ENCODE results near the gene TRIM21. TPM values are rescaled to one million over a fixed set of nuclear protein-coding genes. Genes with fewer than 3 reads are reported as not detected.
A peak's percentile ranks its signal among the peaks of the same experiment; 100 is the strongest.
"Not testable (repeated sequence)": the region's sequence is repeated elsewhere in the genome, so short reads cannot be mapped to it uniquely, and the experiment has no call there.

The TRIM21 gene
- 30.8 TPM for total RNA-seq (ENCODE audit: insufficient read depth, low replicate concordance)

GRCh38 chr11:4393209-4393857 is at the start of gene TRIM21:
Gene TRIM21, minus strand, starts transcription at chr11:4393702. Its CDS starts 3,293 bp downstream, at chr11:4390409.
- DNase-seq (ENCODE audit: low spot score), result peak; percentile 95

DNA sequence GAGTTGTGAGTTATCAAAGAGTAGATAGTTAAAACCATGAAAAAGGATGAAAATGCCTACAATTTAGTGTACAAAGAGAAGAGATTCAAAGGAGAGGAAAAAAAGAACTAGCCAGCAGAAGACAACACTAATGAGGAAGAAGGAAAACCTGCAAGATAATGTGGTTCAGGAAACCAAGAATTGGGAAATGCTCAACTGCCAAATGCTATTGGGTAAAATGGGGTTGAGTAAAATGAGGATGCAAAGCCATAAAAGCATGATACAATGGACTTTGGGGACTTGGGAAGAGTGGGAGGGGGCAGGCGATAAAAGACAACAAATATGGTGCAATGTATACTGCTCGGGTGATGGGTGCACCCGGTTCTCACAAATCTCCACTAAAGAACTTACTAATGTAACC is 48.0 kb upstream of the TRIM21 start:
- DNase-seq (ENCODE audit: low spot score), result no peak

DNA sequence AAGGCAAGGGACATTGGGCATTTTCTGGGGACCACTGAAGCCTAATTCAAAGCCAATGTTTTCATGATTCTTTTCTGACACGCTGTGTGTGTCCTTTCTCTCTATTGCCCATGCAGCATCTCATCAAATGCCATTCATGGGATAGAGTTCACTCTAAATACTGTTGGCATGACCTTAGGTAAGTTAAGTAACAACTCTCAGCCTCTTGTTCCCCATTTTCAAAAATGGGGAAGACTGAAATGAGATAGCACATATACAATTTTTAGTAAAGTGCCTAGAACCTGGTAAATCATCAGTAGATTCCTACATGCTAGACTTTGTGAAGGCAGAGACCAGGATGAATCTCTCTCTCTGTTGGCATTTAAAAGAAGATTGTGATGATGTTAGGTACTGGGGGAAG is 42.9 kb upstream of the TRIM21 start:
- DNase-seq (ENCODE audit: low spot score), result no peak

GRCh38 chr11:4433856-4434255 is 40.4 kb upstream of the TRIM21 start:
- DNase-seq (ENCODE audit: low spot score), result no peak

GRCh38 chr11:4430051-4430450 is 36.5 kb upstream of the TRIM21 start:
- DNase-seq (ENCODE audit: low spot score), result no peak

DNA sequence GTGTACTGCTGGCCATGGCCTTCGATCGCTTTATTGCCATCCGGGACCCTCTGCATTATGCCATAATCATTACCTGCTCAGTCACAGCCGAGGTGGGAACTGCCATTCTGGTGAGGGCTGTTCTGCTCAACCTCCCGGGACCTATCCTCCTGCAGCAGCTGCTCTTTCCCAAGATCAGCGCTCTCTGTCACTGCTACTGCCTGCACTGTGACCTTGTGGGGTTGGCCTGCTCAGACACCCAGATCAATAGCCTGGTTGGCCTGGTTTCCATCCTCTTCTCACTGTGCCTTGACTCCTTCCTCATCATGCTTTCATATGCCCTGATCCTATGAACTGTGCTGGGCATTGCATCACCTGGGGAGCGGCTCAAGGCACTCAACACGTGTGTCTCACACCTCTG is 24.9 kb upstream of the TRIM21 start:
- DNase-seq (ENCODE audit: low spot score), result no peak

GRCh38 chr11:4416816-4417215 is 23.3 kb upstream of the TRIM21 start:
- no peak for DNase-seq (ENCODE audit: low spot score)

GRCh38 chr11:4416306-4416705 is 22.8 kb upstream of the TRIM21 start:
- no peak for DNase-seq (ENCODE audit: low spot score)

GRCh38 chr11:4406206-4406605 is 12.7 kb upstream of the TRIM21 start:
- not testable (repeated sequence) for DNase-seq (ENCODE audit: low spot score)

DNA sequence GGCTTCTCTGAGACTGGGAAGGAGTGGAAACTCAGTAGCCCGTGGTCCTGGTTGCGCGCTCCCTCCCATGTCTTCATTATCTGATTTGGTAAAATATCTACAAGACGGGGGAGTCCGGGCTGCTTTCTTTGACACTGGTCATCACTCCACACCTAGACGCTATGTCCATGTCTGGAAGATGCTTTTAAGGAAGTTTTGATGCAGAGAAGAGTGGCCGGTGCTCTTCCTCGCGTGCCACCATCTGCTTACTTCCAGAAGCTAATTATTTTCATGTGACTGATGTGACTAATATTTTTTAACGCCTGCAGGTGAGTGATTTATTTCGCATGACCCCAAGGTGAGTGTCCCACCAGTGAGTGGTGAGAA is 339 bp upstream of the TRIM21 start:
- DNase-seq (ENCODE audit: low spot score), result no peak

GRCh38 chr11:4388221-4388620 is 5.3 kb downstream of the TRIM21 start:
- no peak for DNase-seq (ENCODE audit: low spot score)

- DNase-seq (ENCODE audit: low spot score), result no peak
Observed at GRCh38 chr11:4385978-4386740, 7.3 kb downstream of the TRIM21 start.

- DNase-seq (ENCODE audit: low spot score), result no peak
Observed at GRCh38 chr11:4381901-4382300, 11.6 kb downstream of the TRIM21 start.

DNA sequence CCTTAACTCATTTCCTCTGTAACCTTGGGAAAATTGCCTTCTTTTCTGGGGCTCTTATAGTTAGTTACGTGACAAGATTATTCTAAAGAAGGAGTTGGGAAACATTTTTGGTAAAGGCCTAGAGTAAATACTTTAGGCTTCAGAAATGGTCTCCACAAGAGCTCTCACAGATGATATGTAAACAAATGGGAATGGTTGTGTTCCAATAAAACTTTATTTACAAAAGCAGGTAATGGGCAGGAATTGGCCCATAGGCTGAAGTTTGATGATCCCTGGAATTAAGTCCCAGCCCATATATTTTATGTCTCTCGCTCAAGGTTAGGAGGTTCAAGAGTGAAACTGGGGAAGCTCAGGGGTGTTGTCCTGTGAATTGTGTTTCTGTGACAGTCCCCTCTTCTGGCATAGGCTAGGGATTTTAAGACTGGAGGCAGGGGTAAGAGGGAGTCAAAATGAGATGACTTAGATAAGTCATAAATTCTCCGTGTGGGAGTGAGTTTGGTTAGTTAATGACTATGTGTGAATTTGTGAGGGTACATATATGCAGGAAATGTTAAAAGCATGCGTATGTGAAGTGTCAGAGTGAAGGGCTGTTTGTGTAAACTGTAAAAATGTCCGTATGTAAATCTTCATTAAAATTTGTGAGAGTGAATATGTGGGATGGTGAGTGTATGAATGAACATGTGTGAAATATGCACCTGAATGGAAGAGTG is 17.9 kb downstream of the TRIM21 start:
- DNase-seq (ENCODE audit: low spot score), result no peak

DNA sequence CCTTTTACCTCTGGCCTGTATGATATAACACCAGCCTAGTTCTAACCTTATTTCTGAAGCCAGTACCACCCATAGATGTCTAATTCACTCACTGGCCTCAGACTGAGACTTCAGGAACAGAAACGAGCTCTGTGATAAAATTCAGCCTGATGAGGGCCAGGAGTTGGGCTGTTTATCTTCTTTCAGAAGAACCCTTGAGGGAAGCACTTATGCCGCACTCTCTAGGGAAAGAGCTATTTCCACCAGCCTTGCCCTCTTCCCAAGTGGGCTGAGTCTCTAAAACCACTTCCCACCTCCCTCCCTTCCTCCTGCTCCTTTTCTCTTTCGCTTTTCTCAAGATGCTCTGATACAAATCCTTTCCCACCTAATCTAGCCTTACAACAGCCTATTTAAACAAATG is 23.3 kb downstream of the TRIM21 start:
- DNase-seq (ENCODE audit: low spot score), result no peak

DNA sequence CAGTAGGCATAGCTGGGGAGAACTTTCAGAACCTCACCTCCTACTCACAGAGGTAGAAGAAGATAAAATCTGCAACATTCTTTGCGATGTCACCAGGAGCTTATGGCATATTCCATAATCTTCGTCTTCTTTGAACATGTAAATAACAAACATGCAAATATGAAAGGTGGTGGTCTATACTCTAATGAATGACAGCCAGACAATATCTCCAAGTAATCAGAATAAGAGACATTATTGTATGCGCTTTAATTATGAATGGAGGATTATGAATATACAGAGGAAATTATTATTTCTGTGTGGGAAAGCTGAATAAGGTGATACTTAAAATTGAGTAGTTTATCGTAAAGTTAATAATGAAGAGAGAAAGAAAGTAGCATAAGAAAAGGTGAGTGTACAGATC is 25.2 kb downstream of the TRIM21 start, which contains the start of gene OR52B4:
Gene OR52B4, minus strand, starts transcription at position 101 of the 400 bp plus-strand sequence. Its CDS starts 91 bp downstream, at position 10.
- DNase-seq (ENCODE audit: low spot score), result no peak

- DNase-seq (ENCODE audit: low spot score), result not testable (repeated sequence)
Observed at GRCh38 chr11:4348142-4348541, 45.4 kb downstream of the TRIM21 start.

GRCh38 chr11:4345366-4345765 is 48.1 kb downstream of the TRIM21 start:
- DNase-seq (ENCODE audit: low spot score), result not testable (repeated sequence)
